Ishikawa (cell line): Measurements from ENCODE around the gene SPATC1L.

Source experiments
- CEBPB ChIP-seq: IDR thresholded peaks from 2 replicates; pipeline ENCODE4 v1.6.1; 2012
- CREB1 ChIP-seq: IDR thresholded peaks from 2 replicates; pipeline ENCODE4 v1.6.1; 2012; ENCODE audit warnings: low read depth
- EGR1 ChIP-seq: IDR thresholded peaks from 2 replicates; pipeline ENCODE4 v1.6.1; 2012
- EP300 ChIP-seq: IDR thresholded peaks from 2 replicates; pipeline ENCODE4 v1.6.1; 2012; ENCODE audit warnings: borderline replicate concordance
- FOXM1 ChIP-seq: IDR thresholded peaks from 2 replicates; pipeline ENCODE4 v1.6.1; 2012; ENCODE audit warnings: low read depth, borderline replicate concordance
- MAX ChIP-seq: IDR thresholded peaks from 2 replicates; pipeline ENCODE4 v1.6.1; 2012
- NFIC ChIP-seq: IDR thresholded peaks from 2 replicates; pipeline ENCODE4 v1.6.1; 2012
- RAD21 ChIP-seq: IDR thresholded peaks from 2 replicates; pipeline ENCODE4 v1.6.1; 2012; ENCODE audit warnings: low read depth
- REST ChIP-seq: IDR thresholded peaks from 2 replicates; pipeline ENCODE4 v1.6.1; 2012; ENCODE audit warnings: low read depth, mild to moderate bottlenecking
- TAF1 ChIP-seq: IDR thresholded peaks from 2 replicates; pipeline ENCODE4 v1.6.1; 2012; ENCODE audit warnings: low read depth, mild to moderate bottlenecking
- TCF12 ChIP-seq: IDR thresholded peaks from 2 replicates; pipeline ENCODE4 v1.6.1; 2012; ENCODE audit warnings: low read depth
- TEAD4 ChIP-seq: IDR thresholded peaks from 2 replicates; pipeline ENCODE4 v1.6.1; 2012
- USF1 ChIP-seq: IDR thresholded peaks from 2 replicates; pipeline ENCODE4 v1.6.1; 2012
- YY1 ChIP-seq: IDR thresholded peaks from 2 replicates; pipeline ENCODE4 v1.6.1; 2012; ENCODE audit warnings: low read depth
- ZBTB7A ChIP-seq: IDR thresholded peaks from 2 replicates; pipeline ENCODE4 v1.6.1; 2012; ENCODE audit warnings: low read depth

The SPATC1L gene

GRCh38 chr21:46150073-46150472 lies 34.2 kb downstream of the SPATC1L start:
- no peak for TF ChIP-seq TEAD4
- TF ChIP-seq CREB1: no peak
- no peak for TF ChIP-seq YY1
- no peak for TF ChIP-seq TCF12
- no peak for TF ChIP-seq EP300
- TF ChIP-seq ZBTB7A: no peak
- no peak for TF ChIP-seq MAX
- no peak for TF ChIP-seq EGR1
- TF ChIP-seq TAF1: no peak
- TF ChIP-seq REST: no peak
- no peak for TF ChIP-seq USF1
- no peak for TF ChIP-seq CEBPB
- no peak for TF ChIP-seq NFIC
- no peak for TF ChIP-seq RAD21
- no peak for TF ChIP-seq FOXM1

GRCh38 chr21:46149205-46149901 lies 34.9 kb downstream of the SPATC1L start:
- no peak for TF ChIP-seq EP300

GRCh38 chr21:46148106-46148505 lies 36.2 kb downstream of the SPATC1L start:
- TF ChIP-seq NFIC: no peak
- no peak for TF ChIP-seq YY1
- TF ChIP-seq CEBPB: no peak
- TF ChIP-seq EP300: no peak
- TF ChIP-seq RAD21: no peak
- no peak for TF ChIP-seq CREB1
- no peak for TF ChIP-seq TAF1
- no peak for TF ChIP-seq EGR1
- TF ChIP-seq ZBTB7A: no peak
- TF ChIP-seq REST: no peak
- no peak for TF ChIP-seq TCF12
- no peak for TF ChIP-seq TEAD4
- TF ChIP-seq FOXM1: no peak
- TF ChIP-seq MAX: no peak
- no peak for TF ChIP-seq USF1

GRCh38 chr21:46147429-46147828 lies 36.8 kb downstream of the SPATC1L start:
- peak; percentile 74 for TF ChIP-seq RAD21

GRCh38 chr21:46146856-46147255 lies 37.4 kb downstream of the SPATC1L start:
- TF ChIP-seq CREB1 (no peak), FOXM1 (no peak), TEAD4 (no peak), TCF12 (no peak), TAF1 (no peak), REST (no peak), NFIC (no peak), ZBTB7A (no peak), YY1 (no peak), EGR1 (no peak), RAD21 (no peak)
